ENCODE results near the gene FBXL7. TPM values are rescaled to one million over a fixed set of nuclear protein-coding genes. Genes with fewer than 3 reads are reported as not detected.

The FBXL7 gene
- total and polyA plus RNA-seq, 2 donors (not counting 1 experiment from before 2014, with no cell fraction given) = not detected

- ChIA-PET CTCF (no interaction called here), POLR2A (no interaction called here)
- Mint-ChIP-seq H3K27me3 (no peaks in the 10 kb centered on the region), H3K9me3 (ENCODE audit: insufficient read depth) (peaks cover 3% of the 10 kb centered on the region), H3K4me3 (no peak overlapping the region), H3K4me1 (no peaks in the 10 kb centered on the region), H3K27ac (no peak overlapping the region)
- DNase-seq = no peak
- TF ChIP-seq EZH2 (IDR thresholded peaks at IDR 0.05; ENCODE audit: borderline replicate concordance, insufficient read depth, low read depth, low read length, poor library complexity, severe bottlenecking) (no peak), CTCF (IDR thresholded peaks at IDR 0.05) (no peak)
- no CpG with 5 or more reads among the region's 3 CpGs for WGBS (ENCODE audit: insufficient coverage)
- Histone ChIP-seq H4K20me1 (ENCODE audit: control insufficient read depth, insufficient read depth, low read length, poor library complexity, severe bottlenecking) (no peaks in the 10 kb centered on the region), H2AFZ (ENCODE audit: insufficient read depth, low read depth, low read length, poor library complexity, severe bottlenecking) (no peak overlapping the region), H3K9ac (ENCODE audit: low read length) (no peak overlapping the region), H3K4me3 (ENCODE audit: control extremely low read depth in 1 of 5, extremely low read depth in 1 of 5, insufficient read depth in 1 of 5, low read depth in 2 of 5, low read length in 4 of 5) (no peak overlapping the region), H3K27ac (ENCODE audit: low read length in 2 of 2) (no peak overlapping the region), H3K27me3 (replicated peaks in 1 of 4; ENCODE audit: control extremely low read depth in 1 of 4, control insufficient read depth in 3 of 4, insufficient read depth in 4 of 4, low read length in 3 of 4) (no peaks in the 10 kb centered on the region), H3K9me3 (ENCODE audit: control extremely low read depth in 1 of 3, control insufficient read depth in 2 of 3, insufficient read depth in 1 of 3, low read length in 2 of 3) (peaks cover 0 to 7% (median 0%) of the 10 kb centered on the region in 3 donors), H3K79me2 (ENCODE audit: control insufficient read depth, insufficient read depth, low read length) (no peaks in the 10 kb centered on the region), H3K4me1 (ENCODE audit: control insufficient read depth in 2 of 2, insufficient read depth in 2 of 2, low read length in 2 of 2) (no peaks in the 10 kb centered on the region), H3K4me2 (replicated peaks; ENCODE audit: low read depth, low read length, poor library complexity, severe bottlenecking) (no peak overlapping the region), H3K36me3 (replicated peaks in 1 of 2; ENCODE audit: control extremely low read depth in 1 of 2, control insufficient read depth in 1 of 2, extremely low read depth in 1 of 2, insufficient read depth in 2 of 2, low read length in 1 of 2) (no peaks in the 10 kb centered on the region)
- intact Hi-C loops (cut with micrococcal nuclease) = no loop called here
- ATAC-seq (ENCODE audit: low read depth) = no peak
Observed at GRCh38 chr5:15579193-15579990, 79.4 kb downstream of the FBXL7 start.

- H3K27me3 ChIP-seq (replicated peaks in 1 of 4; ENCODE audit: control extremely low read depth in 1 of 4, control insufficient read depth in 3 of 4, insufficient read depth in 4 of 4, low read length in 3 of 4) = no peaks in the 10 kb centered on the region
- Mint-ChIP-seq H3K27me3 (no peaks in the 10 kb centered on the region), H3K4me1 (no peaks in the 10 kb centered on the region), H3K27ac (no peak overlapping the region), H3K4me3 (no peak overlapping the region), H3K9me3 (ENCODE audit: insufficient read depth) (peaks cover 6% of the 10 kb centered on the region)
- ChIA-PET CTCF (no interaction called here), POLR2A (no interaction called here)
- H3K36me3 ChIP-seq (replicated peaks in 1 of 2; ENCODE audit: control extremely low read depth in 1 of 2, control insufficient read depth in 1 of 2, extremely low read depth in 1 of 2, insufficient read depth in 2 of 2, low read length in 1 of 2) = no peaks in the 10 kb centered on the region
- no peak overlapping the region for H3K9ac ChIP-seq (ENCODE audit: low read length)
- H2AFZ ChIP-seq (ENCODE audit: insufficient read depth, low read depth, low read length, poor library complexity, severe bottlenecking) = no peak overlapping the region
- H3K4me1 ChIP-seq (ENCODE audit: control insufficient read depth in 2 of 2, insufficient read depth in 2 of 2, low read length in 2 of 2) = no peaks in the 10 kb centered on the region
- no peak for ATAC-seq (ENCODE audit: low read depth)
- no CpG with 5 or more reads among the region's 1 CpG for WGBS (ENCODE audit: insufficient coverage)
- TF ChIP-seq EZH2 (IDR thresholded peaks at IDR 0.05; ENCODE audit: borderline replicate concordance, insufficient read depth, low read depth, low read length, poor library complexity, severe bottlenecking) (no peak), CTCF (IDR thresholded peaks at IDR 0.05) (no peak)
- DNase-seq = no peak
- intact Hi-C loops (cut with micrococcal nuclease) = no loop called here
- H3K4me2 ChIP-seq (replicated peaks; ENCODE audit: low read depth, low read length, poor library complexity, severe bottlenecking) = no peak overlapping the region
- H3K9me3 ChIP-seq (ENCODE audit: control extremely low read depth in 1 of 3, control insufficient read depth in 2 of 3, insufficient read depth in 1 of 3, low read length in 2 of 3) = peaks cover 0 to 7% (median 0%) of the 10 kb centered on the region in 3 donors
- no peaks in the 10 kb centered on the region for H4K20me1 ChIP-seq (ENCODE audit: control insufficient read depth, insufficient read depth, low read length, poor library complexity, severe bottlenecking)
- no peaks in the 10 kb centered on the region for H3K79me2 ChIP-seq (ENCODE audit: control insufficient read depth, insufficient read depth, low read length)
- H3K4me3 ChIP-seq (ENCODE audit: control extremely low read depth in 1 of 5, extremely low read depth in 1 of 5, insufficient read depth in 1 of 5, low read depth in 2 of 5, low read length in 4 of 5) = no peak overlapping the region
- no peak overlapping the region for H3K27ac ChIP-seq (ENCODE audit: low read length in 2 of 2)
Observed at GRCh38 chr5:15584528-15584927, 84.5 kb downstream of the FBXL7 start.

Data from B cell (primary cell).